Astrocyte of the spinal cord (primary cell): ENCODE results near the gene SH3BP5.

Experiments used
- DNase-seq: peaks from one replicate; pipeline ENCODE4 v3.0.0; 2011; ENCODE audit warnings: low read depth, low spot score
- H3K4me3 ChIP-seq: 2 replicates; pipeline ENCODE4 v1.5.1; 2011; ENCODE audit warnings: low read depth, mild to moderate bottlenecking, low read length, moderate library complexity
- CTCF ChIP-seq: IDR thresholded peaks from 2 replicates; pipeline ENCODE4 v1.5.1; 2012; ENCODE audit warnings: low read depth, mild to moderate bottlenecking, low read length, inconsistent platforms
- in situ Hi-C: cut with HindIII; loops from 2 replicates; pipeline ENCODE4 v1.10.0; 2017; ENCODE audit warnings: low sequenced_read_pairs

Gene SH3BP5

GRCh38 chr3:15303728-15304127, 28.7 kb downstream of the SH3BP5 start:
- in situ Hi-C loops, result no loop called here
- no peak for DNase-seq
- no peak for TF ChIP-seq CTCF
- H3K4me3 ChIP-seq, result no peak overlapping the region

GRCh38 chr3:15303216-15303615, 29.2 kb downstream of the SH3BP5 start:
- no peak overlapping the region for H3K4me3 ChIP-seq
- in situ Hi-C loops, result no loop called here

GRCh38 chr3:15301761-15302160, 30.6 kb downstream of the SH3BP5 start:
- in situ Hi-C loops, result no loop called here
- H3K4me3 ChIP-seq, result no peak overlapping the region

More at GRCh38 chr3:15303216-15303615, 29.2 kb downstream of the SH3BP5 start:
- no peak for DNase-seq
- TF ChIP-seq CTCF, result no peak

GRCh38 chr3:15300323-15301078, 31.9 kb downstream of the SH3BP5 start:
- TF ChIP-seq CTCF, result no peak
- in situ Hi-C loops, result no loop called here
- no peak overlapping the region for H3K4me3 ChIP-seq
- peak; percentile 56 for DNase-seq

More at GRCh38 chr3:15301761-15302160, 30.6 kb downstream of the SH3BP5 start:
- TF ChIP-seq CTCF, result no peak
- no peak for DNase-seq

GRCh38 chr3:15299036-15299435, 33.4 kb downstream of the SH3BP5 start:
- no peak overlapping the region for H3K4me3 ChIP-seq
- no peak for DNase-seq
- in situ Hi-C loops, result no loop called here
- no peak for TF ChIP-seq CTCF

GRCh38 chr3:15298504-15298903, 33.9 kb downstream of the SH3BP5 start:
- H3K4me3 ChIP-seq, result no peak overlapping the region
- in situ Hi-C loops, result no loop called here
- no peak for DNase-seq
- no peak for TF ChIP-seq CTCF
